Neural crest cell (in vitro differentiated cells): ENCODE results near the gene TXNRD1. TPM values are rescaled to one million over a fixed set of nuclear protein-coding genes. Genes with fewer than 3 reads are reported as not detected.

Experiments
- DNase-seq: peaks from one replicate; pipeline ENCODE4 v3.0.0; 2021; ENCODE audit warnings: low read depth, mixed read lengths, low spot score
- H3K27ac Mint-ChIP-seq: one replicate; pipeline ENCODE4 v1.8.0; 2021; ENCODE audit warnings: mild to moderate bottlenecking, mixed read lengths; ENCODE audit not compliant: unreplicated experiment
- H3K27me3 Mint-ChIP-seq: 2 replicates; pipeline ENCODE4 v1.8.0; 2021; ENCODE audit warnings: low read depth, mild to moderate bottlenecking, mixed read lengths
- H3K36me3 Mint-ChIP-seq: 2 replicates; pipeline ENCODE4 v1.8.0; 2021; ENCODE audit warnings: low read depth, mild to moderate bottlenecking, mixed read lengths
- H3K4me1 Mint-ChIP-seq: 2 replicates; pipeline ENCODE4 v1.8.0; 2021; ENCODE audit warnings: mixed read lengths
- H3K4me3 Mint-ChIP-seq: one replicate; pipeline ENCODE4 v1.8.0; 2021; ENCODE audit warnings: mild to moderate bottlenecking, mixed read lengths
- H3K9me3 Mint-ChIP-seq: 2 replicates; pipeline ENCODE4 v1.8.0; 2021; ENCODE audit warnings: mixed read lengths
- total RNA-seq: library from RNA; stranded (reverse); gene quantifications from 2 replicates; pipeline ENCODE4 v1.2.1, GENCODE V29; 2021
- TF ChIP-seq, protein P1 (sequence below): fragments of 200-600 bp; sonication (generic); conservative IDR thresholded peaks from 2 replicates; pipeline ENCODE4 v1.5.0; 2021; ENCODE audit warnings: antibody characterized with exemption, mild to moderate bottlenecking

The TXNRD1 gene
- total RNA-seq, 1 donor from 2014 or later = 105 TPM

- TF ChIP-seq, protein P1, sequence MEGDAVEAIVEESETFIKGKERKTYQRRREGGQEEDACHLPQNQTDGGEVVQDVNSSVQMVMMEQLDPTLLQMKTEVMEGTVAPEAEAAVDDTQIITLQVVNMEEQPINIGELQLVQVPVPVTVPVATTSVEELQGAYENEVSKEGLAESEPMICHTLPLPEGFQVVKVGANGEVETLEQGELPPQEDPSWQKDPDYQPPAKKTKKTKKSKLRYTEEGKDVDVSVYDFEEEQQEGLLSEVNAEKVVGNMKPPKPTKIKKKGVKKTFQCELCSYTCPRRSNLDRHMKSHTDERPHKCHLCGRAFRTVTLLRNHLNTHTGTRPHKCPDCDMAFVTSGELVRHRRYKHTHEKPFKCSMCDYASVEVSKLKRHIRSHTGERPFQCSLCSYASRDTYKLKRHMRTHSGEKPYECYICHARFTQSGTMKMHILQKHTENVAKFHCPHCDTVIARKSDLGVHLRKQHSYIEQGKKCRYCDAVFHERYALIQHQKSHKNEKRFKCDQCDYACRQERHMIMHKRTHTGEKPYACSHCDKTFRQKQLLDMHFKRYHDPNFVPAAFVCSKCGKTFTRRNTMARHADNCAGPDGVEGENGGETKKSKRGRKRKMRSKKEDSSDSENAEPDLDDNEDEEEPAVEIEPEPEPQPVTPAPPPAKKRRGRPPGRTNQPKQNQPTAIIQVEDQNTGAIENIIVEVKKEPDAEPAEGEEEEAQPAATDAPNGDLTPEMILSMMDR = no peak
- Mint-ChIP-seq H3K27ac (no peak overlapping the region), H3K27me3 (no peaks in the 10 kb centered on the region), H3K36me3 (peaks cover 12% of the 10 kb centered on the region), H3K9me3 (no peaks in the 10 kb centered on the region), H3K4me3 (no peak overlapping the region), H3K4me1 (peaks cover 19% of the 10 kb centered on the region)
- DNase-seq = no peak
Measured at GRCh38 chr12:104315326-104316224, 100.0 kb downstream of the TXNRD1 start.

DNA sequence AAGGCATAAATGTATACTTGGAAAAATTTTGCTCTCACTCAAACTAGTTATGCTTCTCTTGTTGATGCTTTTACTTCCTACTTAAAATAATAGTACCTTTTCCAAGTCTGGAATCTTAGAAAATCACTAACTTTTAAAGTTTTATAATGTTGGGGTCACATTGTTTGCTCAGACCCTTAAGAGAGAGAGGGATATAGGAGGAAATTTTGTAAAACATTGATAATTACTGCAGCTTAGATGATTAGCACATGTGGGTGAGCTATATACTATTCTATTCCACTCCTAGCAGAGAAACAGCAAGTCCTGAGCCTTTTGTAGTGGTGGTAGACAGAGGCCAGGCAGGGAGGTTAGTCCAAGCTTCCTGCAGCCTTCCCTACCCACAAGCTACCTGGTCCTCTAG is 101.4 kb downstream of the TXNRD1 start:
- TF ChIP-seq, protein P1 = no peak
- H3K27me3 Mint-ChIP-seq = no peaks in the 10 kb centered on the region
- peaks cover 20% of the 10 kb centered on the region for H3K36me3 Mint-ChIP-seq
- H3K9me3 Mint-ChIP-seq = peaks cover under 1% of the 10 kb centered on the region
- H3K4me3 Mint-ChIP-seq = no peak overlapping the region
- no peak overlapping the region for H3K27ac Mint-ChIP-seq
- H3K4me1 Mint-ChIP-seq = peaks cover 24% of the 10 kb centered on the region
- no peak for DNase-seq

DNA sequence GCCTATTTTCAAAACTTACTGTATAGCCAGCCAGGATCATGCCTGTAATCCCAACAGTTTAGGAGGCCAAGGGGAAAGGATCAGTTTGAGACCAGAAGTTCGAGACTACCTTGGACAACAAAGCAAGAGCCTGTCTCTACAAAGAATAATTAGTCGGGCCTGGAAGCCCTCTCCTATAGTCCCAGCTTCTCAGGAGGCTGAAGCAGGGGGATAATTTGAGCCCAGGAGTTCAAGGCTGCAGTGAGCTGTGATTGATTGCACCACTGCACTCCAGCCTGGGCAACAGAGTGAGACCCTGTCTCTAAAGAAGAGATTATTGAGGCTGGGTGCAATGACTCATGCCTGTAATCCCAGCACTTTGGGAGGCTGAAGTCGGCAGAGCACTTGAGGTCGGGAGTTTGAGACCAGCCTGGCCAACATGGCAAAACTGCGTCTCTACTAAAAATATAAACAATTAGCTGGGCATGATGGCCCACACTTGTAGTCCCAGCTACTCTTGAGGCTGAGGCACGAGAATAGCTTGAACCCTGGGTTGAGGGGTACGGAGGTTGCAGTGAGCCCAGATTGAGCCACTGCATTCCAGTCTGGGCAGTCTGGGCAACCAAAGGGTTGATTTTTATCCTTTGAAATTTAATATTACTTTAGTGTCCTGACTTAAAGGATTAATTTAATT is 102.1 kb downstream of the TXNRD1 start:
- Mint-ChIP-seq H3K4me3 (no peak overlapping the region), H3K4me1 (peaks cover 26% of the 10 kb centered on the region), H3K27me3 (no peaks in the 10 kb centered on the region), H3K9me3 (peaks cover 2% of the 10 kb centered on the region), H3K27ac (no peak overlapping the region), H3K36me3 (peaks cover 22% of the 10 kb centered on the region)
- no peak for DNase-seq
- TF ChIP-seq, protein P1 = no peak

DNA sequence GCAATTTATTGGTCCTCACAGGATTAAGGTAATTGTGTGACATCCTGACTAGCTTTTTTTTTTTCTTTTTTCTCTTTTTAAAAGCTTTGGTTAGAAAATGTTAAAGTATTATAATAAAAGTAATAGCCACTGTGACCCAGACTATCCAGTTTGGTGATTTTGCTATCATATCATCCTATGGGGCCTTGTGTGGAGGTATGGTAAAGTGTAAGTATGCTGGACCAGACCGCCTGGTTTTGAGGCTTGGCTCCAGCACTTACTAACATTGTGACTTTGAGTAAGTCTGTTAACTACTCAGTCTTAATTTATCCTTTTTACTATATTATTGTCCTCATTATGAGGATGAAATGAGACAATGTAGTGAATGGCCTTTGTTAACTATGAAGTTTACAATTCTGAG is 103.4 kb downstream of the TXNRD1 start:
- no peak overlapping the region for H3K4me3 Mint-ChIP-seq
- peaks cover 5% of the 10 kb centered on the region for H3K9me3 Mint-ChIP-seq
- peaks cover 26% of the 10 kb centered on the region for H3K4me1 Mint-ChIP-seq
- peaks cover 21% of the 10 kb centered on the region for H3K36me3 Mint-ChIP-seq
- DNase-seq = no peak
- TF ChIP-seq, protein P1 = no peak
- no peaks in the 10 kb centered on the region for H3K27me3 Mint-ChIP-seq
- H3K27ac Mint-ChIP-seq = no peak overlapping the region

- Mint-ChIP-seq H3K27ac (no peak overlapping the region), H3K36me3 (peaks cover 27% of the 10 kb centered on the region), H3K27me3 (no peaks in the 10 kb centered on the region), H3K9me3 (peaks cover 7% of the 10 kb centered on the region), H3K4me3 (peak overlapping the region; percentile 65), H3K4me1 (peaks cover 26% of the 10 kb centered on the region)
- DNase-seq = no peak
- TF ChIP-seq, protein P1 = no peak
Measured at GRCh38 chr12:104319918-104320626, 104.5 kb downstream of the TXNRD1 start.
